ENCODE measurements around the gene CLCN6. TPM values are rescaled to one million over a fixed set of nuclear protein-coding genes. Genes with fewer than 3 reads are reported as not detected.

CLCN6 gene
- total and polyA plus RNA-seq, 2 of the 8 experiments (the other 6 are each of a cell fraction or from before 2014, with no cell fraction given) = 15.7 to 26.0 TPM

DNA sequence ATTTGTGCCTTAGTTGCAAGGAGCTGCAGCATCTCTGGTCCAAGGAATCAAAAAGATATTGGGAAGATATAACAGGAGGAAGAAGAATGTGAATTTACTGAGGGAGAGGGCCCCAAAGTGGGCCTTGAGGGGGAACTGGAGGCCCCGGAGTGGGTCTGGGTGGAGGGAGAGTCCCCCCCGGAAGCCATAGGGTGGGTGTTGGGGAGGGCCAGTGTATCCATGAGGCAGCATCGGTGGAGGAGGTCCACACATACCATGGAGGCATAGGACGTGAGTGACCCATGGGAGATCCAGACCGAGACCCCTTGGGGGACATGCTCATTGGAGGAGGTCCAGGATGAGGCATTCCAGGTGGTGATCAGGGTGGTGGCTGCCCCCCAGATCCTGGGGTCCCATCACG is 44.7 kb upstream of the CLCN6 start:
- H2AFZ ChIP-seq (ENCODE audit: low read length) = no peak overlapping the region
- no peak overlapping the region for H3K27ac ChIP-seq (ENCODE audit: low read depth, low read length)
- no peak overlapping the region for H2BK5ac ChIP-seq (ENCODE audit: low read depth, low read length)
- H3K4me1 ChIP-seq (replicated peaks in 1 of 4; ENCODE audit: control insufficient read depth in 3 of 4, insufficient read depth in 4 of 4, low read length in 3 of 4) = peaks cover 0 to 16% (median 10%) of the 10 kb centered on the region in 4 experiments; a peak in 6 of 7 replicates
- H3K4ac ChIP-seq (replicated peaks; ENCODE audit: insufficient read length, low read depth, low read length) = no peak overlapping the region
- no peak overlapping the region for H3K56ac ChIP-seq (replicated peaks; ENCODE audit: insufficient read length, low read depth, low read length)
- no peak overlapping the region for H3K18ac ChIP-seq (ENCODE audit: extremely low read depth, low read length)
- no peak overlapping the region; a peak in 1 of 4 replicates for H3K4me2 ChIP-seq (ENCODE audit: insufficient read depth in 1 of 2, low read depth in 2 of 2, low read length in 2 of 2)
- FAIRE-seq (no peak), DNase-seq (ENCODE audit: low read depth in 1 of 2, low spot score in 2 of 2) (no peak)
- POLR2A ChIA-PET (ENCODE audit: partially characterized antibody) = interaction anchor here (1.0 to 1.2 kb wide), 2 partner anchors 10 to 12 kb away, joined by 3 read pairs; no protein-coding TSS in a partner anchor
- no peak overlapping the region for H4K8ac ChIP-seq (ENCODE audit: extremely low read depth, insufficient read depth, low read length)
- H3K79me1 ChIP-seq (ENCODE audit: low read depth, low read length) = no peaks in the 10 kb centered on the region
- H4K91ac ChIP-seq (replicated peaks; ENCODE audit: insufficient read length, low read length) = no peak overlapping the region
- H3K27me3 ChIP-seq (replicated peaks in 1 of 4; ENCODE audit: control insufficient read depth in 3 of 4, extremely low read depth in 1 of 4, insufficient read depth in 3 of 4, low read length in 3 of 4) = peaks cover 7 to 40% (median 30%) of the 10 kb centered on the region in 4 experiments
- no peak overlapping the region for H2BK12ac ChIP-seq (ENCODE audit: low read depth, low read length)
- H2BK15ac ChIP-seq (ENCODE audit: low read length) = no peak overlapping the region
- no peak overlapping the region for H4K5ac ChIP-seq (ENCODE audit: insufficient read length, low read depth, low read length)
- no peak overlapping the region for H3K4me3 ChIP-seq (ENCODE audit: extremely low read depth in 1 of 4, insufficient read depth in 2 of 4, low read depth in 3 of 4, low read length in 4 of 4)
- H3K36me3 ChIP-seq (ENCODE audit: control insufficient read depth in 2 of 4, insufficient read depth in 4 of 4, low read length in 3 of 4) = no peaks in the 10 kb centered on the region
- H3K23me2 ChIP-seq (ENCODE audit: low read depth, low read length) = peaks cover 3% of the 10 kb centered on the region; the same call in 1 of the 2 replicates
- no peak overlapping the region for H3K23ac ChIP-seq (ENCODE audit: insufficient read length)
- H2AK5ac ChIP-seq (ENCODE audit: low read depth, low read length) = no peak overlapping the region
- CTCF ChIA-PET (ENCODE audit: partially characterized antibody) = interaction anchor here (1.1 kb wide), 1 partner anchor 108 kb away, joined by 3 read pairs; no protein-coding TSS in a partner anchor
- H2BK120ac ChIP-seq (replicated peaks; ENCODE audit: low read depth, low read length) = no peak overlapping the region
- no peak overlapping the region for H3K9ac ChIP-seq (replicated peaks in 1 of 4; ENCODE audit: extremely low read depth in 1 of 4, low read depth in 3 of 4, low read length in 3 of 4)
- H3K9me3 ChIP-seq (ENCODE audit: insufficient read depth in 2 of 2, low read depth in 1 of 2, low read length in 1 of 2) = peaks cover 0 to 5% of the 10 kb centered on the region in 2 experiments; a peak in 1 of 4 replicates
- WGBS, 2 experiments (ENCODE audit: extremely low coverage in 1 of 2, insufficient coverage in 1 of 2, insufficient read length in 1 of 2, insufficient replicate concordance in 2 of 2, low coverage in 1 of 2, low lambda C conversion rate in 2 of 2, missing lambda C conversion rate in 1 of 2) = 80% methylated on average over 4 of the region's 6 CpGs; no CpG with 5 or more reads in 1 of the 2 experiments
- H3K79me2 ChIP-seq (ENCODE audit: control insufficient read depth in 1 of 2, insufficient read depth in 2 of 2, low read length in 2 of 2) = no peaks in the 10 kb centered on the region
- no peak overlapping the region for H2BK20ac ChIP-seq (ENCODE audit: low read length)
- H3K14ac ChIP-seq (ENCODE audit: insufficient read length) = no peak overlapping the region
- H4K20me1 ChIP-seq (replicated peaks in 1 of 2; ENCODE audit: control insufficient read depth in 1 of 2, insufficient read depth in 2 of 2, low read length in 2 of 2) = no peaks in the 10 kb centered on the region
- TF ChIP-seq HDAC2 (IDR thresholded peaks at IDR 0.05; ENCODE audit: borderline replicate concordance in 1 of 2, low read depth in 2 of 2, low read length in 2 of 2) (no peak), NRF1 (IDR thresholded peaks at IDR 0.05; ENCODE audit: low read depth, low read length) (no peak), HDAC6 (IDR thresholded peaks at IDR 0.05; ENCODE audit: low read depth, low read length) (no peak), YY1 (IDR thresholded peaks at IDR 0.05; ENCODE audit: low read depth, low read length) (no peak), EZH2 (IDR thresholded peaks at IDR 0.05; ENCODE audit: low read depth, low read length, severe bottlenecking) (no peak), CBX5 (IDR thresholded peaks at IDR 0.05; ENCODE audit: low read depth, low read length) (no peak), SP1 (IDR thresholded peaks at IDR 0.05; ENCODE audit: low read depth, low read length) (no peak), CHD2 (IDR thresholded peaks at IDR 0.05; ENCODE audit: low read length) (no peak), GTF2F1 (IDR thresholded peaks at IDR 0.05; ENCODE audit: borderline replicate concordance, low read depth, low read length) (no peak), KDM5A (IDR thresholded peaks at IDR 0.05; ENCODE audit: low read length) (no peak), SP2 (IDR thresholded peaks at IDR 0.05; ENCODE audit: low read length) (no peak)
- TF ChIP-seq, protein P1, sequence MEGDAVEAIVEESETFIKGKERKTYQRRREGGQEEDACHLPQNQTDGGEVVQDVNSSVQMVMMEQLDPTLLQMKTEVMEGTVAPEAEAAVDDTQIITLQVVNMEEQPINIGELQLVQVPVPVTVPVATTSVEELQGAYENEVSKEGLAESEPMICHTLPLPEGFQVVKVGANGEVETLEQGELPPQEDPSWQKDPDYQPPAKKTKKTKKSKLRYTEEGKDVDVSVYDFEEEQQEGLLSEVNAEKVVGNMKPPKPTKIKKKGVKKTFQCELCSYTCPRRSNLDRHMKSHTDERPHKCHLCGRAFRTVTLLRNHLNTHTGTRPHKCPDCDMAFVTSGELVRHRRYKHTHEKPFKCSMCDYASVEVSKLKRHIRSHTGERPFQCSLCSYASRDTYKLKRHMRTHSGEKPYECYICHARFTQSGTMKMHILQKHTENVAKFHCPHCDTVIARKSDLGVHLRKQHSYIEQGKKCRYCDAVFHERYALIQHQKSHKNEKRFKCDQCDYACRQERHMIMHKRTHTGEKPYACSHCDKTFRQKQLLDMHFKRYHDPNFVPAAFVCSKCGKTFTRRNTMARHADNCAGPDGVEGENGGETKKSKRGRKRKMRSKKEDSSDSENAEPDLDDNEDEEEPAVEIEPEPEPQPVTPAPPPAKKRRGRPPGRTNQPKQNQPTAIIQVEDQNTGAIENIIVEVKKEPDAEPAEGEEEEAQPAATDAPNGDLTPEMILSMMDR (IDR thresholded peaks at IDR 0.05; ENCODE audit: control extremely low read depth in 1 of 3, insufficient read depth in 1 of 3, low read depth in 1 of 3, low read length in 3 of 3) = no peak
